ENCODE results near the gene LRFN2. TPM values are rescaled to one million over a fixed set of nuclear protein-coding genes. Genes with fewer than 3 reads are reported as not detected.

Gene LRFN2
- total and polyA plus RNA-seq, 2 donors, result 0.11 to 0.38 TPM

GRCh38 chr6:40543146-40543545, 44.0 kb downstream of the LRFN2 start:
- peaks cover 0 to 2% of the 10 kb centered on the region in 2 donors for H3K27me3 ChIP-seq (ENCODE audit: control insufficient read depth in 2 of 2, insufficient read depth in 1 of 2, low read length in 1 of 2)
- H3K36me3 ChIP-seq (ENCODE audit: control insufficient read depth in 2 of 2, insufficient read depth in 2 of 2, low read length in 1 of 2), result no peaks in the 10 kb centered on the region
- no peaks in the 10 kb centered on the region for H3K9me3 ChIP-seq (ENCODE audit: control insufficient read depth in 2 of 2, insufficient read depth in 1 of 2, low read length in 1 of 2)
- peaks cover 0 to 2% of the 10 kb centered on the region in 2 donors for H3K4me1 ChIP-seq (ENCODE audit: control insufficient read depth in 2 of 2, insufficient read depth in 2 of 2, low read length in 2 of 2)
- no peak for DNase-seq (ENCODE audit: low read depth in 6 of 9, low spot score in 9 of 9)
- WGBS, result 76% methylated on average over 5 of the region's 5 CpGs
- H3K4me3 ChIP-seq (ENCODE audit: low read length in 2 of 2), result no peak overlapping the region
- no peak overlapping the region for H3K27ac ChIP-seq (ENCODE audit: low read depth in 1 of 2, low read length in 1 of 2)

GRCh38 chr6:40542175-40542764, 44.9 kb downstream of the LRFN2 start:
- Histone ChIP-seq H3K4me3 (ENCODE audit: low read length in 2 of 2) (no peak overlapping the region), H3K36me3 (ENCODE audit: control insufficient read depth in 2 of 2, insufficient read depth in 2 of 2, low read length in 1 of 2) (no peaks in the 10 kb centered on the region), H3K4me1 (ENCODE audit: control insufficient read depth in 2 of 2, insufficient read depth in 2 of 2, low read length in 2 of 2) (peaks cover 0 to 2% of the 10 kb centered on the region in 2 donors), H3K9me3 (ENCODE audit: control insufficient read depth in 2 of 2, insufficient read depth in 1 of 2, low read length in 1 of 2) (no peaks in the 10 kb centered on the region), H3K27me3 (ENCODE audit: control insufficient read depth in 2 of 2, insufficient read depth in 1 of 2, low read length in 1 of 2) (peaks cover 0 to 2% of the 10 kb centered on the region in 2 donors), H3K27ac (ENCODE audit: low read depth in 1 of 2, low read length in 1 of 2) (no peak overlapping the region)
- 94% methylated on average over 5 of the region's 5 CpGs for WGBS
- DNase-seq (ENCODE audit: low read depth in 6 of 9, low spot score in 9 of 9), result no peak

GRCh38 chr6:40541556-40542174, 45.5 kb downstream of the LRFN2 start:
- 79% methylated on average over 9 of the region's 9 CpGs for WGBS
- DNase-seq (ENCODE audit: low read depth in 6 of 9, low spot score in 9 of 9), result no peak
- Histone ChIP-seq H3K27me3 (ENCODE audit: control insufficient read depth in 2 of 2, insufficient read depth in 1 of 2, low read length in 1 of 2) (peaks cover 0 to 2% of the 10 kb centered on the region in 2 donors), H3K4me3 (ENCODE audit: low read length in 2 of 2) (no peak overlapping the region), H3K9me3 (ENCODE audit: control insufficient read depth in 2 of 2, insufficient read depth in 1 of 2, low read length in 1 of 2) (no peaks in the 10 kb centered on the region), H3K27ac (ENCODE audit: low read depth in 1 of 2, low read length in 1 of 2) (no peak overlapping the region), H3K36me3 (ENCODE audit: control insufficient read depth in 2 of 2, insufficient read depth in 2 of 2, low read length in 1 of 2) (no peaks in the 10 kb centered on the region), H3K4me1 (ENCODE audit: control insufficient read depth in 2 of 2, insufficient read depth in 2 of 2, low read length in 2 of 2) (peaks cover 0 to 2% of the 10 kb centered on the region in 2 donors)

- H3K4me1 ChIP-seq (ENCODE audit: control insufficient read depth in 2 of 2, insufficient read depth in 2 of 2, low read length in 2 of 2), result peaks cover 0 to 2% of the 10 kb centered on the region in 2 donors
- DNase-seq (ENCODE audit: low read depth in 6 of 9, low spot score in 9 of 9), result no peak
- WGBS, result 94% methylated on average over 6 of the region's 6 CpGs
- H3K36me3 ChIP-seq (ENCODE audit: control insufficient read depth in 2 of 2, insufficient read depth in 2 of 2, low read length in 1 of 2), result no peaks in the 10 kb centered on the region
- no peak overlapping the region for H3K4me3 ChIP-seq (ENCODE audit: low read length in 2 of 2)
- H3K27ac ChIP-seq (ENCODE audit: low read depth in 1 of 2, low read length in 1 of 2), result no peak overlapping the region
- no peaks in the 10 kb centered on the region for H3K9me3 ChIP-seq (ENCODE audit: control insufficient read depth in 2 of 2, insufficient read depth in 1 of 2, low read length in 1 of 2)
- peaks cover 0 to 2% of the 10 kb centered on the region in 2 donors for H3K27me3 ChIP-seq (ENCODE audit: control insufficient read depth in 2 of 2, insufficient read depth in 1 of 2, low read length in 1 of 2)
Observed at GRCh38 chr6:40540790-40541189, 46.4 kb downstream of the LRFN2 start.

- Histone ChIP-seq H3K4me3 (ENCODE audit: low read length in 2 of 2) (no peak overlapping the region), H3K27me3 (ENCODE audit: control insufficient read depth in 2 of 2, insufficient read depth in 1 of 2, low read length in 1 of 2) (no peaks in the 10 kb centered on the region), H3K36me3 (ENCODE audit: control insufficient read depth in 2 of 2, insufficient read depth in 2 of 2, low read length in 1 of 2) (no peaks in the 10 kb centered on the region), H3K4me1 (ENCODE audit: control insufficient read depth in 2 of 2, insufficient read depth in 2 of 2, low read length in 2 of 2) (peaks cover 0 to 2% of the 10 kb centered on the region in 2 donors), H3K9me3 (ENCODE audit: control insufficient read depth in 2 of 2, insufficient read depth in 1 of 2, low read length in 1 of 2) (no peaks in the 10 kb centered on the region), H3K27ac (ENCODE audit: low read depth in 1 of 2, low read length in 1 of 2) (no peak overlapping the region)
- WGBS, result 96% methylated on average over 7 of the region's 7 CpGs
- no peak for DNase-seq (ENCODE audit: low read depth in 6 of 9, low spot score in 9 of 9)
Observed at GRCh38 chr6:40539853-40540252, 47.3 kb downstream of the LRFN2 start.

- no peak overlapping the region for H3K4me3 ChIP-seq (ENCODE audit: low read length in 2 of 2)
- H3K4me1 ChIP-seq (ENCODE audit: control insufficient read depth in 2 of 2, insufficient read depth in 2 of 2, low read length in 2 of 2), result peaks cover 0 to 2% of the 10 kb centered on the region in 2 donors
- H3K36me3 ChIP-seq (ENCODE audit: control insufficient read depth in 2 of 2, insufficient read depth in 2 of 2, low read length in 1 of 2), result no peaks in the 10 kb centered on the region
- H3K27ac ChIP-seq (ENCODE audit: low read depth in 1 of 2, low read length in 1 of 2), result no peak overlapping the region
- H3K27me3 ChIP-seq (ENCODE audit: control insufficient read depth in 2 of 2, insufficient read depth in 1 of 2, low read length in 1 of 2), result no peaks in the 10 kb centered on the region
- no peaks in the 10 kb centered on the region for H3K9me3 ChIP-seq (ENCODE audit: control insufficient read depth in 2 of 2, insufficient read depth in 1 of 2, low read length in 1 of 2)
- no peak for DNase-seq (ENCODE audit: low read depth in 6 of 9, low spot score in 9 of 9)
- whole genome bisulfite sequencing, result 95% methylated on average over 9 of the region's 9 CpGs
Observed at GRCh38 chr6:40538556-40538955, 48.6 kb downstream of the LRFN2 start.

GRCh38 chr6:40537446-40537845, 49.7 kb downstream of the LRFN2 start:
- H3K36me3 ChIP-seq (ENCODE audit: control insufficient read depth in 2 of 2, insufficient read depth in 2 of 2, low read length in 1 of 2), result no peaks in the 10 kb centered on the region
- DNase-seq (ENCODE audit: low read depth in 6 of 9, low spot score in 9 of 9), result no peak
- WGBS, result 83% methylated on average over 5 of the region's 5 CpGs
- H3K4me3 ChIP-seq (ENCODE audit: low read length in 2 of 2), result no peak overlapping the region
- no peaks in the 10 kb centered on the region for H3K9me3 ChIP-seq (ENCODE audit: control insufficient read depth in 2 of 2, insufficient read depth in 1 of 2, low read length in 1 of 2)
- no peaks in the 10 kb centered on the region for H3K27me3 ChIP-seq (ENCODE audit: control insufficient read depth in 2 of 2, insufficient read depth in 1 of 2, low read length in 1 of 2)
- H3K4me1 ChIP-seq (ENCODE audit: control insufficient read depth in 2 of 2, insufficient read depth in 2 of 2, low read length in 2 of 2), result peaks cover 0 to 2% of the 10 kb centered on the region in 2 donors
- H3K27ac ChIP-seq (ENCODE audit: low read depth in 1 of 2, low read length in 1 of 2), result no peak overlapping the region

- WGBS, result 90% methylated on average over 3 of the region's 3 CpGs
- H3K27ac ChIP-seq (ENCODE audit: low read depth in 1 of 2, low read length in 1 of 2), result no peak overlapping the region
- no peaks in the 10 kb centered on the region for H3K36me3 ChIP-seq (ENCODE audit: control insufficient read depth in 2 of 2, insufficient read depth in 2 of 2, low read length in 1 of 2)
- H3K4me3 ChIP-seq (ENCODE audit: low read length in 2 of 2), result no peak overlapping the region
- H3K4me1 ChIP-seq (ENCODE audit: control insufficient read depth in 2 of 2, insufficient read depth in 2 of 2, low read length in 2 of 2), result no peaks in the 10 kb centered on the region
- DNase-seq (ENCODE audit: low read depth in 6 of 9, low spot score in 9 of 9), result no peak
- no peaks in the 10 kb centered on the region for H3K9me3 ChIP-seq (ENCODE audit: control insufficient read depth in 2 of 2, insufficient read depth in 1 of 2, low read length in 1 of 2)
- no peaks in the 10 kb centered on the region for H3K27me3 ChIP-seq (ENCODE audit: control insufficient read depth in 2 of 2, insufficient read depth in 1 of 2, low read length in 1 of 2)
Observed at GRCh38 chr6:40536442-40536841, 50.7 kb downstream of the LRFN2 start.

- no peaks in the 10 kb centered on the region for H3K27me3 ChIP-seq (ENCODE audit: control insufficient read depth in 2 of 2, insufficient read depth in 1 of 2, low read length in 1 of 2)
- H3K4me1 ChIP-seq (ENCODE audit: control insufficient read depth in 2 of 2, insufficient read depth in 2 of 2, low read length in 2 of 2), result no peaks in the 10 kb centered on the region
- H3K27ac ChIP-seq (ENCODE audit: low read depth in 1 of 2, low read length in 1 of 2), result no peak overlapping the region
- H3K36me3 ChIP-seq (ENCODE audit: control insufficient read depth in 2 of 2, insufficient read depth in 2 of 2, low read length in 1 of 2), result no peaks in the 10 kb centered on the region
- no peak for DNase-seq (ENCODE audit: low read depth in 6 of 9, low spot score in 9 of 9)
- no peaks in the 10 kb centered on the region for H3K9me3 ChIP-seq (ENCODE audit: control insufficient read depth in 2 of 2, insufficient read depth in 1 of 2, low read length in 1 of 2)
- H3K4me3 ChIP-seq (ENCODE audit: low read length in 2 of 2), result no peak overlapping the region
- 89% methylated on average over 7 of the region's 7 CpGs for WGBS
Observed at GRCh38 chr6:40535819-40536380, 51.3 kb downstream of the LRFN2 start.
